ENCODE measurements around the gene EIF4E1B. TPM values are rescaled to one million over a fixed set of nuclear protein-coding genes. Genes with fewer than 3 reads are reported as not detected.

Gene EIF4E1B
- total and polyA plus RNA-seq, 2 donors (not counting 1 experiment from before 2014, with no cell fraction given), result not detected

GRCh38 chr5:176637556-176637955 lies 7.1 kb downstream of the EIF4E1B start:
- ATAC-seq (ENCODE audit: low read depth) (no peak), DNase-seq (no peak)
- H3K27ac ChIP-seq (ENCODE audit: low read length in 2 of 2), result no peak overlapping the region
- H3K79me2 ChIP-seq (ENCODE audit: control insufficient read depth, insufficient read depth, low read length), result no peaks in the 10 kb centered on the region
- no peak overlapping the region for H3K4me2 ChIP-seq (replicated peaks; ENCODE audit: low read depth, low read length, poor library complexity, severe bottlenecking)
- no peak overlapping the region for H3K4me3 ChIP-seq (ENCODE audit: control extremely low read depth in 1 of 5, extremely low read depth in 1 of 5, insufficient read depth in 1 of 5, low read depth in 2 of 5, low read length in 4 of 5)
- H3K27me3 ChIP-seq (replicated peaks in 1 of 4; ENCODE audit: control extremely low read depth in 1 of 4, control insufficient read depth in 3 of 4, insufficient read depth in 4 of 4, low read length in 3 of 4), result peaks cover 0 to 24% (median 2%) of the 10 kb centered on the region in 4 experiments
- H2AFZ ChIP-seq (ENCODE audit: insufficient read depth, low read depth, low read length, poor library complexity, severe bottlenecking), result no peak overlapping the region
- H3K36me3 ChIP-seq (replicated peaks in 1 of 2; ENCODE audit: control extremely low read depth in 1 of 2, control insufficient read depth in 1 of 2, extremely low read depth in 1 of 2, insufficient read depth in 2 of 2, low read length in 1 of 2), result no peaks in the 10 kb centered on the region
- H3K4me1 ChIP-seq (ENCODE audit: control insufficient read depth in 2 of 2, insufficient read depth in 2 of 2, low read length in 2 of 2), result peaks cover 22 to 29% of the 10 kb centered on the region in 2 donors
- ChIA-PET CTCF (no interaction called here), POLR2A (no interaction called here)
- H3K27me3 Mint-ChIP-seq, result peaks cover 12% of the 10 kb centered on the region
- H3K27ac Mint-ChIP-seq, result no peak overlapping the region
- H3K9me3 Mint-ChIP-seq (ENCODE audit: insufficient read depth), result no peaks in the 10 kb centered on the region
- 67% methylated on average over 4 of the region's 4 CpGs for WGBS (ENCODE audit: insufficient coverage)
- H3K9ac ChIP-seq (ENCODE audit: low read length), result no peak overlapping the region
- TF ChIP-seq EZH2 (IDR thresholded peaks at IDR 0.05; ENCODE audit: borderline replicate concordance, insufficient read depth, low read depth, low read length, poor library complexity, severe bottlenecking) (no peak), CTCF (IDR thresholded peaks at IDR 0.05) (no peak)
- no peak overlapping the region for H3K4me3 Mint-ChIP-seq
- intact Hi-C loops (cut with micrococcal nuclease), result no loop called here
- peaks cover 0 to 13% (median 0%) of the 10 kb centered on the region in 3 donors for H3K9me3 ChIP-seq (ENCODE audit: control extremely low read depth in 1 of 3, control insufficient read depth in 2 of 3, insufficient read depth in 1 of 3, low read length in 2 of 3)
- no peaks in the 10 kb centered on the region for H4K20me1 ChIP-seq (ENCODE audit: control insufficient read depth, insufficient read depth, low read length, poor library complexity, severe bottlenecking)
- H3K4me1 Mint-ChIP-seq, result peaks cover 22% of the 10 kb centered on the region

- Histone ChIP-seq H3K27ac (ENCODE audit: low read length in 2 of 2) (no peak overlapping the region), H3K9ac (ENCODE audit: low read length) (no peak overlapping the region), H4K20me1 (ENCODE audit: control insufficient read depth, insufficient read depth, low read length, poor library complexity, severe bottlenecking) (no peaks in the 10 kb centered on the region), H3K27me3 (replicated peaks in 1 of 4; ENCODE audit: control extremely low read depth in 1 of 4, control insufficient read depth in 3 of 4, insufficient read depth in 4 of 4, low read length in 3 of 4) (peaks cover 0 to 24% (median 2%) of the 10 kb centered on the region in 4 experiments), H3K36me3 (replicated peaks in 1 of 2; ENCODE audit: control extremely low read depth in 1 of 2, control insufficient read depth in 1 of 2, extremely low read depth in 1 of 2, insufficient read depth in 2 of 2, low read length in 1 of 2) (no peaks in the 10 kb centered on the region), H3K9me3 (ENCODE audit: control extremely low read depth in 1 of 3, control insufficient read depth in 2 of 3, insufficient read depth in 1 of 3, low read length in 2 of 3) (peaks cover 0 to 13% (median 0%) of the 10 kb centered on the region in 3 donors), H3K4me1 (ENCODE audit: control insufficient read depth in 2 of 2, insufficient read depth in 2 of 2, low read length in 2 of 2) (peaks cover 16 to 20% of the 10 kb centered on the region in 2 donors), H3K4me3 (ENCODE audit: control extremely low read depth in 1 of 5, extremely low read depth in 1 of 5, insufficient read depth in 1 of 5, low read depth in 2 of 5, low read length in 4 of 5) (no peak overlapping the region), H3K79me2 (ENCODE audit: control insufficient read depth, insufficient read depth, low read length) (no peaks in the 10 kb centered on the region), H2AFZ (ENCODE audit: insufficient read depth, low read depth, low read length, poor library complexity, severe bottlenecking) (no peak overlapping the region), H3K4me2 (replicated peaks; ENCODE audit: low read depth, low read length, poor library complexity, severe bottlenecking) (no peak overlapping the region)
- no peak overlapping the region for H3K27ac Mint-ChIP-seq
- no peak for TF ChIP-seq CTCF (IDR thresholded peaks at IDR 0.05)
- no peak for TF ChIP-seq EZH2 (IDR thresholded peaks at IDR 0.05; ENCODE audit: borderline replicate concordance, insufficient read depth, low read depth, low read length, poor library complexity, severe bottlenecking)
- ATAC-seq (ENCODE audit: low read depth) (no peak), DNase-seq (no peak)
- no peak overlapping the region for H3K4me3 Mint-ChIP-seq
- intact Hi-C loops (cut with micrococcal nuclease), result no loop called here
- POLR2A ChIA-PET, result interaction anchor here (0.5 kb wide), 1 partner anchor 102 kb away, joined by 9 read pairs; no protein-coding TSS in a partner anchor
- CTCF ChIA-PET, result interaction anchor here (1.1 kb wide), 1 partner anchor 22 kb away, joined by 3 read pairs; no protein-coding TSS in a partner anchor
- H3K27me3 Mint-ChIP-seq, result peaks cover 12% of the 10 kb centered on the region
- H3K9me3 Mint-ChIP-seq (ENCODE audit: insufficient read depth), result no peaks in the 10 kb centered on the region
- WGBS (ENCODE audit: insufficient coverage), result 96% methylated on average over 3 of the region's 3 CpGs
- H3K4me1 Mint-ChIP-seq, result peaks cover 16% of the 10 kb centered on the region
Observed at GRCh38 chr5:176638437-176638836, 8.0 kb downstream of the EIF4E1B start.
